Neural cell (in vitro differentiated cells): ENCODE data around the gene EXOC6B. TPM values are rescaled to one million over a fixed set of nuclear protein-coding genes. Genes with fewer than 3 reads are reported as not detected.

Experiments
- H2AFZ ChIP-seq: fragments of 200-600, 300-800 bp; sonication (generic), shearing (Covaris generic); 2 replicates; pipeline ENCODE4 v1.6.0; 2014; ENCODE audit warnings: low read depth, mild to moderate bottlenecking, antibody characterized with exemption, low read length, moderate library complexity
- H3F3A ChIP-seq: fragments of 200-600 bp; shearing (Covaris generic); 2 replicates; pipeline ENCODE4 v1.6.1; 2016; ENCODE audit warnings: mild to moderate bottlenecking, moderate library complexity, mixed read lengths, antibody characterized with exemption, low read length; ENCODE audit not compliant: insufficient read depth, poor library complexity, severe bottlenecking
- H3K27ac ChIP-seq: fragments of 200-600, 300-800 bp; sonication (generic), shearing (Covaris generic); 2 replicates; pipeline ENCODE4 v1.5.1; 2014; ENCODE audit warnings: mild to moderate bottlenecking, low read length, moderate library complexity
- H3K27me3 ChIP-seq: fragments of 300-800, 200-600 bp; sonication (generic), shearing (Covaris generic); 2 replicates; pipeline ENCODE4 v1.6.0; 2014; ENCODE audit warnings: mild to moderate bottlenecking, low read depth, low read length, moderate library complexity; ENCODE audit not compliant: insufficient read depth
- H3K36me3 ChIP-seq: fragments of 300-800, 200-600 bp; sonication (generic), shearing (Covaris generic); 2 replicates; pipeline ENCODE4 v1.5.1; 2014; ENCODE audit warnings: mild to moderate bottlenecking, antibody characterized with exemption, low read length, moderate library complexity; ENCODE audit not compliant: insufficient read depth
- H3K4me2 ChIP-seq: fragments of 300-800, 200-600 bp; sonication (generic), shearing (Covaris generic); 2 replicates; pipeline ENCODE4 v1.6.0; 2014; ENCODE audit warnings: mild to moderate bottlenecking, low read length
- H3K4me3 ChIP-seq: fragments of 300-800, 200-600 bp; sonication (generic), shearing (Covaris generic); 2 replicates; pipeline ENCODE4 v1.5.1; 2014; ENCODE audit warnings: mild to moderate bottlenecking, low read length, moderate library complexity
- H3K79me2 ChIP-seq: fragments of 200-600 bp; shearing (Covaris generic); replicated peaks from 2 replicates; pipeline ENCODE4 v1.6.0; 2014; ENCODE audit warnings: mild to moderate bottlenecking, low read length, moderate library complexity; ENCODE audit not compliant: insufficient read depth
- H3K9ac ChIP-seq: fragments of 300-800, 200-600 bp; sonication (generic), shearing (Covaris generic); 2 replicates; pipeline ENCODE4 v1.6.1; 2016; ENCODE audit warnings: mild to moderate bottlenecking, low read length, mixed read lengths
- H3K9me2 ChIP-seq: fragments of 200-600 bp; shearing (Covaris generic); 2 replicates; pipeline ENCODE4 v1.6.1; 2016; ENCODE audit warnings: mild to moderate bottlenecking, low read length, mixed read lengths; ENCODE audit not compliant: insufficient read depth
- H3K9me3 ChIP-seq: fragments of 200-600, 300-800 bp; sonication (generic), shearing (Covaris generic); 2 replicates; pipeline ENCODE4 v1.6.1; 2016; ENCODE audit warnings: mild to moderate bottlenecking, mixed run types, low read length, moderate library complexity, mixed read lengths
- H4K20me1 ChIP-seq: fragments of 200-600 bp; shearing (Covaris generic); 2 replicates; pipeline ENCODE4 v1.6.1; 2016; ENCODE audit warnings: mild to moderate bottlenecking, mixed run types; ENCODE audit not compliant: insufficient read depth
- CTCF ChIP-seq: fragments of 450-650 bp; IDR thresholded peaks from 2 replicates; pipeline ENCODE4 v1.5.1; 2014; ENCODE audit warnings: antibody characterized with exemption, mild to moderate bottlenecking, moderate library complexity; ENCODE audit not compliant: poor library complexity, severe bottlenecking
- EP300 ChIP-seq: fragments of 450-650 bp; conservative IDR thresholded peaks from 2 replicates; pipeline ENCODE4 v1.6.1; 2014; ENCODE audit warnings: antibody characterized with exemption, mild to moderate bottlenecking, moderate library complexity; ENCODE audit not compliant: poor library complexity, severe bottlenecking
- EZH2 ChIP-seq: fragments of 200-600, 300-800 bp; shearing (Covaris generic), sonication (generic); IDR thresholded peaks from 2 replicates; pipeline ENCODE4 v1.6.1; 2014; ENCODE audit warnings: antibody characterized with exemption, low read length, borderline replicate concordance, mild to moderate bottlenecking; ENCODE audit not compliant: insufficient read depth, poor library complexity, severe bottlenecking
- MXI1 ChIP-seq: fragments of 450-650 bp; conservative IDR thresholded peaks from 2 replicates; pipeline ENCODE4 v1.6.1; 2014; ENCODE audit warnings: antibody characterized with exemption, mild to moderate bottlenecking; ENCODE audit not compliant: poor library complexity, severe bottlenecking
- POLR2AphosphoS5 ChIP-seq: IDR thresholded peaks from 2 replicates; pipeline ENCODE4 v1.6.1; 2012
- RAD21 ChIP-seq: fragments of 450-650 bp; conservative IDR thresholded peaks from 2 replicates; pipeline ENCODE4 v1.6.1; 2014; ENCODE audit warnings: antibody characterized with exemption, mild to moderate bottlenecking, moderate library complexity
- REST ChIP-seq: IDR thresholded peaks from 2 replicates; pipeline ENCODE4 v1.6.1; 2012; ENCODE audit warnings: borderline replicate concordance
- SMC3 ChIP-seq: fragments of 450-650 bp; conservative IDR thresholded peaks from 2 replicates; pipeline ENCODE4 v1.6.1; 2014; ENCODE audit warnings: antibody characterized with exemption, mild to moderate bottlenecking, moderate library complexity; ENCODE audit not compliant: poor library complexity
- TAF1 ChIP-seq: IDR thresholded peaks from 2 replicates; pipeline ENCODE4 v1.6.1; 2012; ENCODE audit warnings: low read depth
- polyA plus RNA-seq: library from polyadenylated mRNA; depleted of rRNA; stranded (reverse); fragments of >200 nt; gene quantifications from 2 replicates; pipeline ENCODE4 v1.2.3, GENCODE V29; 2014

Gene EXOC6B
- polyA plus RNA-seq, 1 donor from 2014 or later: 23.4 TPM

- TF ChIP-seq CTCF (no peak), RAD21 (no peak), REST (no peak), MXI1 (no peak), TAF1 (no peak), EZH2 (no peak), EP300 (no peak), POLR2AphosphoS5 (no peak), SMC3 (no peak)
- Histone ChIP-seq H3K36me3 (no peaks in the 10 kb centered on the region), H3F3A (no peaks in the 10 kb centered on the region), H3K79me2 (no peaks in the 10 kb centered on the region), H3K9me2 (no peaks in the 10 kb centered on the region), H4K20me1 (no peaks in the 10 kb centered on the region), H3K27me3 (no peaks in the 10 kb centered on the region), H3K4me2 (no peak overlapping the region), H3K4me3 (no peak overlapping the region), H3K9me3 (no peaks in the 10 kb centered on the region), H2AFZ (no peak overlapping the region), H3K9ac (no peak overlapping the region), H3K27ac (no peak overlapping the region)
These were observed 663.3 kb downstream of the EXOC6B start for GRCh38 chr2:72162574-72162973.

DNA sequence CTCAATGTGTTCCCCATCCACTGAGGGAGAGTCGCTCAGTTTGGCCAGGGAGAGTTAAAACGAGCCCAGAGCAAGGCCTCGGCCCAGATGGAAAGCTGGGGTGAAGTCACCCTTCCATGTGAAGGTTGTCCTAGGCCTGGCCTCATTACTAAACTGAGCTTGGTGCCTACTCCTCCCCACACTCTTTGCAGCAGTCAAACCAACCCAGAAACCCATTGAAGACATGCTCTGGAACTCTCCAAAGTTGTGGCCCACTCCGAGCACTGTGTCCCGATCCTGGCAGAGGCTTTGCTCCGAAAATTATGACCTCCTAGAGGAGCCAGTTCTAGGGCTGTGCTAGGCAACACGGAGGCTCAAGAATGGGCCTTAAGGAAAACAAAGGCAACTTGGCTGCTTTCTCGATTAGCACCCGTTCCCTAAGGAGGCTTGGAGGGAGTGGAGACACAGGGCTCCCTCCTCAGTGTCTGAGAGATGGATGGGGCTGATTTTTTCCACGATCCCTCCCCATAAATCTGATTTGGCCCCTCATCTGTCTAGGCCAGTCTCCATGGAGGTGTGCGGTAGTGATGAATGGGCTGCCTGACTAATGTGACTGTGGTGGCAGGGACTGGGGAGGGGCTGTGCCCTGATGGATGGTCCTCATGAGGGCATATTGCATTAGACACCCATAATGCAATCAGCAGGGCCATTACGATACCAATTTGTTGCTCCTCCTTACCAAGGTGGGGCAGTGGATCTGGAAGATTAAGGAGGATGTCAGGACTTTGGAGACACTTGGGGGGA is 666.4 kb downstream of the EXOC6B start:
- Histone ChIP-seq H2AFZ (no peak overlapping the region), H4K20me1 (no peaks in the 10 kb centered on the region), H3K27me3 (no peaks in the 10 kb centered on the region), H3K9me2 (no peaks in the 10 kb centered on the region), H3K9ac (no peak overlapping the region), H3F3A (no peaks in the 10 kb centered on the region), H3K9me3 (no peaks in the 10 kb centered on the region), H3K27ac (no peak overlapping the region), H3K4me3 (no peak overlapping the region), H3K36me3 (no peaks in the 10 kb centered on the region), H3K79me2 (no peaks in the 10 kb centered on the region), H3K4me2 (no peak overlapping the region)
- TF ChIP-seq EZH2 (no peak), REST (no peak), TAF1 (no peak), MXI1 (no peak), POLR2AphosphoS5 (no peak), RAD21 (no peak), EP300 (no peak), SMC3 (no peak), CTCF (no peak)
